HCT116 (cell line): ENCODE data around the gene ATG5. TPM values are rescaled to one million over a fixed set of nuclear protein-coding genes. Genes with fewer than 3 reads are reported as not detected.

ENCODE experiments used
- ATAC-seq: fragments of 200-7000 bp; cut with Tn5 transposase; 2 replicates; pipeline ENCODE4 v1.9.1; 2020; ENCODE audit warnings: mild to moderate bottlenecking, moderate library complexity
- BruUV-seq: library from RNA; stranded (reverse); fragments of 400-500 nt; replicated peaks from 2 replicates; lab custom pipeline; 2021; lab: Mats Ljungman, UMichigan
- CTCF ChIA-PET: fragments of 300-600 bp; sonication (Branson Sonifier 250); formaldehyde crosslinking; loops from one replicate; lab custom pipeline; 2021; ENCODE audit warnings: antibody characterized with exemption; lab: Charles Lee
- POLR2A ChIA-PET: fragments of 300-600, 350-600 bp; sonication (Branson Sonifier 250); formaldehyde crosslinking; loops from one replicate; lab custom pipeline; 2021; ENCODE audit warnings: antibody characterized with exemption; lab: Charles Lee
- RAD21 ChIA-PET, 2 experiments: fragments of 300-600 bp; sonication (Branson Sonifier 250); formaldehyde crosslinking; loops; one replicate each; lab custom pipeline; 2023; ENCODE audit warnings: low total read pairs in 2 of 2; ENCODE audit not compliant: uncharacterized antibody in 2 of 2, unreplicated experiment in 2 of 2, low non-redundant PET in 1 of 2; lab: Charles Lee
- DNase-seq: peaks from one replicate; pipeline ENCODE4 v3.0.0-alpha.2; 2010; ENCODE audit warnings: low read depth, low spot score
- H2AFZ ChIP-seq: fragments of 200-600 bp; shearing (Covaris generic), sonication (generic); 2 replicates; pipeline ENCODE4 v1.6.1; 2017; ENCODE audit warnings: low read depth, mixed run types, mixed read lengths, antibody characterized with exemption, low read length; ENCODE audit not compliant: poor library complexity, severe bottlenecking
- H3K27ac ChIP-seq: 2 replicates; pipeline ENCODE4 v1.5.1; 2012; ENCODE audit warnings: low read depth, low read length
- H3K27me3 ChIP-seq: fragments of 200-600 bp; sonication (generic); 2 replicates; pipeline ENCODE4 v1.6.1; 2016; ENCODE audit warnings: mixed run types, low read length, mixed read lengths; ENCODE audit not compliant: insufficient read depth
- H3K36me3 ChIP-seq, 2 experiments: fragments of 200-500 bp in 1 of 2; fragments of 200-600 bp in 1 of 2; sonication (Bioruptor generic) in 1 of 2; sonication (generic) in 1 of 2; 2 replicates each; pipeline versions ENCODE4 v1.5.1 to v1.6.1; 2014 to 2016; ENCODE audit warnings: low read length in 2 of 2, inconsistent platforms in 1 of 2, mixed read lengths in 1 of 2, mixed run types in 1 of 2; ENCODE audit not compliant: insufficient read depth in 2 of 2, control insufficient read depth in 1 of 2
- H3K4me1 ChIP-seq, 2 experiments: fragments of 200-600 bp in 1 of 2; sonication (generic) in 1 of 2; 2 replicates each; pipeline versions ENCODE4 v1.5.1 to v1.6.1; 2012 to 2017; ENCODE audit warnings: low read length in 2 of 2, inconsistent platforms in 1 of 2, mild to moderate bottlenecking in 1 of 2, mixed read lengths in 1 of 2, mixed run types in 1 of 2, moderate library complexity in 1 of 2; ENCODE audit not compliant: insufficient read depth in 2 of 2, control insufficient read depth in 1 of 2
- H3K4me2 ChIP-seq: fragments of 200-600 bp; sonication (generic); 2 replicates; pipeline ENCODE4 v1.6.1; 2017; ENCODE audit warnings: mixed run types, low read length, mixed read lengths
- H3K4me3 ChIP-seq, 2 experiments: fragments of 200-600 bp in 1 of 2; sonication (generic) in 1 of 2; replicated peaks in 1 of 2; 2 replicates each; pipeline ENCODE4 v1.5.1; 2011 to 2016; ENCODE audit warnings: low read length in 2 of 2, control low read depth in 1 of 2, low read depth in 1 of 2, mild to moderate bottlenecking in 1 of 2, mixed read lengths in 1 of 2, mixed run types in 1 of 2
- H3K79me2 ChIP-seq: fragments of 200-600 bp; sonication (generic); 2 replicates; pipeline ENCODE4 v1.6.1; 2017; ENCODE audit warnings: mild to moderate bottlenecking, mixed run types, low read length, moderate library complexity, mixed read lengths; ENCODE audit not compliant: insufficient read depth
- H3K9ac ChIP-seq: fragments of 200-600 bp; sonication (generic); 2 replicates; pipeline ENCODE4 v1.6.1; 2016; ENCODE audit warnings: low read length, mixed read lengths
- H3K9me2 ChIP-seq: fragments of 200-600 bp; sonication (generic), shearing (Covaris generic); 2 replicates; pipeline ENCODE4 v1.6.1; 2017; ENCODE audit warnings: mixed run types, mild to moderate bottlenecking, moderate library complexity; ENCODE audit not compliant: insufficient read depth
- H3K9me3 ChIP-seq, 2 experiments: fragments of 200-500 bp in 1 of 2; fragments of 200-600 bp in 1 of 2; sonication (Bioruptor generic) in 1 of 2; sonication (generic) in 1 of 2; 2 replicates each; pipeline ENCODE4 v1.6.1; 2014 to 2017; ENCODE audit warnings: low read length in 2 of 2, mixed read lengths in 2 of 2, inconsistent platforms in 1 of 2, low read depth in 1 of 2, mild to moderate bottlenecking in 1 of 2, mixed run types in 1 of 2, moderate library complexity in 1 of 2; ENCODE audit not compliant: control insufficient read depth in 1 of 2, insufficient read depth in 1 of 2
- H4K20me1 ChIP-seq: fragments of 200-600 bp; sonication (generic), shearing (Covaris generic); 2 replicates; pipeline ENCODE4 v1.6.1; 2017; ENCODE audit warnings: mixed run types, mild to moderate bottlenecking, moderate library complexity; ENCODE audit not compliant: insufficient read depth
- EZH2phosphoT487 ChIP-seq: fragments of 200-600 bp; IDR thresholded peaks from 2 replicates; pipeline ENCODE4 v1.6.1; 2018; ENCODE audit warnings: antibody characterized with exemption, borderline replicate concordance
- FOSL1 ChIP-seq: IDR thresholded peaks from 2 replicates; pipeline ENCODE4 v1.6.1; 2012; ENCODE audit warnings: low read depth
- SP1 ChIP-seq: IDR thresholded peaks from 2 replicates; pipeline ENCODE4 v1.6.1; 2012; ENCODE audit warnings: low read depth
- intact Hi-C: fragments of 100-400 bp; cut with micrococcal nuclease; formaldehyde crosslinking; loops from 2 replicates; pipeline ENCODE4 v1.10.0; 2022
- total RNA-seq: library from RNA; stranded (reverse); gene quantifications from one replicate; pipeline ENCODE4 v1.2.1, GENCODE V29; 2021; ENCODE audit not compliant: unreplicated experiment
- TF ChIP-seq, protein P1 (sequence below): IDR thresholded peaks from 2 replicates; pipeline ENCODE4 v1.6.1; 2012; ENCODE audit warnings: low read depth

The ATG5 gene
- total RNA-seq, 1 experiment from 2014 or later: 39.6 TPM

DNA sequence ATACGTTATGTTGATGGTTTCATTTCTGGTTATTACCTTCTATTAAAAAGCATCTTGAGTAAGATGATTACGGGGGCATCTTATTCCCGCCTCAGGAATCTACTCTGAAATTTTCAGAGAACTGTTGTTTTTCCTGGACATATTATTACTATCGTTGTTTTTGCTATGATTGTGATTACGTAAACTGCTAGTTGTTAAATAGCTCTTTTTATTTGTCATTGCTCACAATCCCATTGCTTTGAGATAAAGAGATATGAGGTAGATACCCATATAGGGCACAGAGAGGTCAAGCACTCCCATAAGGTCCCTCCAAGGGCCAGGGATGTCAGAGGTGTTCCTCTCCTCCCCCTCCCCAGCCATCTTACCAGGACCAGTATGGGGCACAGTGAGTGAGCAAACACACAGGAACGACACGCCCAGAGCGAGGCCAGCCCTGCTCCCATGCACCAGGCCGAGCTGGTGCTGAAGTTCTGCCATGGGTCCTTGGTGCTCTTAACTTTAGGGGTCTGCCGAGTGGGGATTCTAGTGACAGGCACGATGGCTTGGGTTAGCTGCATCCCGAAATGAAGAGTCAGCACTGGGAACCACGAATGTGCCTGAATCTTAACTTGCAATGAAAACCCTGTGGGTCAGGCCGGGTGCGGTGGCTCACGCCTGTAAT lies 189.5 kb downstream of the ATG5 start:
- no peaks in the 10 kb centered on the region for H3K79me2 ChIP-seq
- RAD21 ChIA-PET: no interaction called here
- H3K4me2 ChIP-seq: peak overlapping the region; percentile 67
- H3K27me3 ChIP-seq: no peaks in the 10 kb centered on the region
- H3K36me3 ChIP-seq: no peaks in the 10 kb centered on the region
- peaks cover 13 to 33% of the 10 kb centered on the region in 2 experiments for H3K4me1 ChIP-seq
- no TSS peak for BruUV-seq
- H4K20me1 ChIP-seq: no peaks in the 10 kb centered on the region
- no peak for DNase-seq
- H3K4me3 ChIP-seq: no peak overlapping the region
- no peak overlapping the region for H3K27ac ChIP-seq
- H3K9me3 ChIP-seq: no peaks in the 10 kb centered on the region
- peak overlapping the region; percentile 41; the same call in 1 of the 2 replicates for H3K9ac ChIP-seq
- H2AFZ ChIP-seq: peak overlapping the region; percentile 89
- no peak for ATAC-seq
- intact Hi-C loops: no loop called here
- CTCF ChIA-PET: no interaction called here
- no peaks in the 10 kb centered on the region for H3K9me2 ChIP-seq
- POLR2A ChIA-PET: no interaction called here
- TF ChIP-seq, protein P1, sequence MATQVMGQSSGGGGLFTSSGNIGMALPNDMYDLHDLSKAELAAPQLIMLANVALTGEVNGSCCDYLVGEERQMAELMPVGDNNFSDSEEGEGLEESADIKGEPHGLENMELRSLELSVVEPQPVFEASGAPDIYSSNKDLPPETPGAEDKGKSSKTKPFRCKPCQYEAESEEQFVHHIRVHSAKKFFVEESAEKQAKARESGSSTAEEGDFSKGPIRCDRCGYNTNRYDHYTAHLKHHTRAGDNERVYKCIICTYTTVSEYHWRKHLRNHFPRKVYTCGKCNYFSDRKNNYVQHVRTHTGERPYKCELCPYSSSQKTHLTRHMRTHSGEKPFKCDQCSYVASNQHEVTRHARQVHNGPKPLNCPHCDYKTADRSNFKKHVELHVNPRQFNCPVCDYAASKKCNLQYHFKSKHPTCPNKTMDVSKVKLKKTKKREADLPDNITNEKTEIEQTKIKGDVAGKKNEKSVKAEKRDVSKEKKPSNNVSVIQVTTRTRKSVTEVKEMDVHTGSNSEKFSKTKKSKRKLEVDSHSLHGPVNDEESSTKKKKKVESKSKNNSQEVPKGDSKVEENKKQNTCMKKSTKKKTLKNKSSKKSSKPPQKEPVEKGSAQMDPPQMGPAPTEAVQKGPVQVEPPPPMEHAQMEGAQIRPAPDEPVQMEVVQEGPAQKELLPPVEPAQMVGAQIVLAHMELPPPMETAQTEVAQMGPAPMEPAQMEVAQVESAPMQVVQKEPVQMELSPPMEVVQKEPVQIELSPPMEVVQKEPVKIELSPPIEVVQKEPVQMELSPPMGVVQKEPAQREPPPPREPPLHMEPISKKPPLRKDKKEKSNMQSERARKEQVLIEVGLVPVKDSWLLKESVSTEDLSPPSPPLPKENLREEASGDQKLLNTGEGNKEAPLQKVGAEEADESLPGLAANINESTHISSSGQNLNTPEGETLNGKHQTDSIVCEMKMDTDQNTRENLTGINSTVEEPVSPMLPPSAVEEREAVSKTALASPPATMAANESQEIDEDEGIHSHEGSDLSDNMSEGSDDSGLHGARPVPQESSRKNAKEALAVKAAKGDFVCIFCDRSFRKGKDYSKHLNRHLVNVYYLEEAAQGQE: no peak
- TF ChIP-seq FOSL1 (no peak), EZH2phosphoT487 (no peak), SP1 (no peak)
